Lower lobe of right lung (tissue), 2 donors: ENCODE data around the gene RBFOX2. TPM values are rescaled to one million over a fixed set of nuclear protein-coding genes. Genes with fewer than 3 reads are reported as not detected.
A peak's percentile ranks its signal among the peaks of the same experiment; 100 is the strongest.

Experiments
- ATAC-seq, 2 donors: fragments of 200-7000 bp; cut with Tn5 transposase; one replicate each; pipeline ENCODE4 v1.9.1; 2020 to 2022; ENCODE audit warnings: mild to moderate bottlenecking in 2 of 2, moderate library complexity in 2 of 2
- DNase-seq: peaks from one replicate; pipeline ENCODE4 v3.0.0-alpha.2; 2020
- H3K27ac ChIP-seq: fragments of 200-600 bp; one replicate; pipeline ENCODE4 v1.8.0; 2022
- H3K27me3 ChIP-seq: fragments of 200-600 bp; one replicate; pipeline ENCODE4 v1.8.0; 2022; ENCODE audit warnings: low read depth
- H3K36me3 ChIP-seq: fragments of 200-600 bp; one replicate; pipeline ENCODE4 v1.8.0; 2022; ENCODE audit warnings: mild to moderate bottlenecking
- H3K4me1 ChIP-seq: fragments of 200-600 bp; one replicate; pipeline ENCODE4 v1.8.0; 2022
- H3K4me3 ChIP-seq: fragments of 200-600 bp; one replicate; pipeline ENCODE4 v1.8.0; 2022; ENCODE audit warnings: mild to moderate bottlenecking
- H3K9me3 ChIP-seq: fragments of 200-600 bp; one replicate; pipeline ENCODE4 v1.8.0; 2022
- intact Hi-C: fragments of 100-400 bp; cut with DNase I; formaldehyde crosslinking; loops from one replicate; pipeline ENCODE4 v1.11.0; 2022
- total RNA-seq: library from RNA; stranded (reverse); fragmentation: NEBNext Ultra II Directional; extraction: Animal tissue kit (Norgen Biotek cat#: 25700); gene quantifications from one replicate; pipeline ENCODE4 v1.2.1, GENCODE V29; 2021
- TF ChIP-seq, protein P1 (sequence below): fragments of 200-600 bp; IDR thresholded peaks from one replicate; pipeline ENCODE4 v1.8.0; 2022; ENCODE audit warnings: antibody characterized with exemption, mild to moderate bottlenecking
- donor health status: DM: no; HTN: yes; CAD: no; lungs with severe emphysema.

The RBFOX2 gene
- total RNA-seq, 1 donor from 2014 or later, result 50.1 TPM

DNA sequence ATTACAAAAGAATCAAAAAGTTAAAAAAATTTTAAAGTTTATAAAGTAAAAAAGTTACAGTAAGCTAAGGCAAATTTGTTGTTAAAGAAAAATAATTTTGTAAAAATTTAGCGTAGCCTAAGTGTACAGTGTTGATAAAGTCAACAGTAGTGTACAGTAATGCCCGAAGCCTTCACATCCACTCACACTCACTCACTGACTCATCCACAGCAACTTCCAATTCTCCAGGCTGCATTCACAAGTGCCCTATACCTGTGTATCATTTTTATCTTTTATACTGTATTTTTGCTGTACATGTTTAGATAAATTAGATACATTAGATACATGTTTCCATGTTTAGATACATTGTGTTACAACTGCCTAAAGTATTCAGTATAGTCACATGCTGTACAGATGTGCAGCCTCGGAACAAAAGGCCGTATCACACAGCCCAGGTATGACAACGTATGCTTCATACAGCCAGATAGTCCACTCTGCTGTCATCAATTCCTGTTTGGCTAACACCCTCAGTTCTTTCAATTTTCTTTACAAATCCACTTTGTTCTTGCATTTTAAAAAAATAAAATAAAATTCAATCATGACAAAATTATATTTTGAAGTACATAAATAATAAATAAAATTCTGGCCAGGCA, 80.7 kb downstream of the RBFOX2 start:
- Histone ChIP-seq H3K27me3 (no peaks in the 10 kb centered on the region), H3K36me3 (no peaks in the 10 kb centered on the region), H3K4me3 (no peak overlapping the region), H3K27ac (no peak overlapping the region), H3K9me3 (no peaks in the 10 kb centered on the region), H3K4me1 (no peaks in the 10 kb centered on the region)
- ATAC-seq (no peak), DNase-seq (no peak)
- intact Hi-C loops, result no loop called here
- TF ChIP-seq, protein P1, sequence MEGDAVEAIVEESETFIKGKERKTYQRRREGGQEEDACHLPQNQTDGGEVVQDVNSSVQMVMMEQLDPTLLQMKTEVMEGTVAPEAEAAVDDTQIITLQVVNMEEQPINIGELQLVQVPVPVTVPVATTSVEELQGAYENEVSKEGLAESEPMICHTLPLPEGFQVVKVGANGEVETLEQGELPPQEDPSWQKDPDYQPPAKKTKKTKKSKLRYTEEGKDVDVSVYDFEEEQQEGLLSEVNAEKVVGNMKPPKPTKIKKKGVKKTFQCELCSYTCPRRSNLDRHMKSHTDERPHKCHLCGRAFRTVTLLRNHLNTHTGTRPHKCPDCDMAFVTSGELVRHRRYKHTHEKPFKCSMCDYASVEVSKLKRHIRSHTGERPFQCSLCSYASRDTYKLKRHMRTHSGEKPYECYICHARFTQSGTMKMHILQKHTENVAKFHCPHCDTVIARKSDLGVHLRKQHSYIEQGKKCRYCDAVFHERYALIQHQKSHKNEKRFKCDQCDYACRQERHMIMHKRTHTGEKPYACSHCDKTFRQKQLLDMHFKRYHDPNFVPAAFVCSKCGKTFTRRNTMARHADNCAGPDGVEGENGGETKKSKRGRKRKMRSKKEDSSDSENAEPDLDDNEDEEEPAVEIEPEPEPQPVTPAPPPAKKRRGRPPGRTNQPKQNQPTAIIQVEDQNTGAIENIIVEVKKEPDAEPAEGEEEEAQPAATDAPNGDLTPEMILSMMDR, result no peak

DNA sequence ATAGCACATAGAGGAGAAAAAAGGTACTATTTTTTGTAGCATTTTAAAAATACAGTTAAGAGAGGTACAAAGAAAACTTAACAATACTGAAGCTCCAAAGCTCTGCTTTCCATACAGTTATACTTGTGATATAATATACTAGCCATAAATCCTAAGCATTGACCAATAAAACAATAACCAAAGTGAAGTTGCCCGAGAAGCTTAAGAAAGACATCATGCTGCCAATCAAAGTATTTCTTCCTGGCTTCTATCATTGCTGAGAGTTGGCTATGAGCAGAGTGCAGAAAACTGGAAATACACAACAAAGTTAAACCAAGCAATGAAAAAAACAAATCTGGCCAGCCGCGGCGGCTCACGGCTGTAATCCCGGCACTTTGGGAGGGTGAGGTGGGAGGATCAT, 84.2 kb downstream of the RBFOX2 start:
- no peaks in the 10 kb centered on the region for H3K9me3 ChIP-seq
- TF ChIP-seq, protein P1, result no peak
- ATAC-seq (no peak), DNase-seq (no peak)
- no peak overlapping the region for H3K27ac ChIP-seq
- no peaks in the 10 kb centered on the region for H3K36me3 ChIP-seq
- H3K4me1 ChIP-seq, result no peaks in the 10 kb centered on the region
- intact Hi-C loops, result no loop called here
- no peaks in the 10 kb centered on the region for H3K27me3 ChIP-seq
- no peak overlapping the region for H3K4me3 ChIP-seq

DNA sequence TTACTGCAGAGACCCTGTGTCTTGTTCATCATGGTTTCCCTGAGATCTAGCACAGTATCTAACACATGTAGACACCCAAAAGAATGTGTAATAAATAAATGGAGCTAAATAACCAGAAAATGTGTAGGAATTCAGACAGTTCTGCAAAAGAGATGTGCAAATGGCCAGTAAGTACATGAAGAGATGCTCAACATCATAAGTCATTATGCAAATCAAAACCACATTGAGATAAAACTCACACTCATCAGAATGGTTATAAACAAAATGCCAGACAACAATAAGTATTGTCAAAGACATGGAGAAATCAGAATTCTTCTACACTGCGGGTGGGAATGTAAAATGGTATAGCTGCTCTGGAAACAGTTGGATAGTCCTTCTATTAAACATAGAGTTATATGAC, 88.5 kb downstream of the RBFOX2 start:
- Histone ChIP-seq H3K4me1 (no peaks in the 10 kb centered on the region), H3K9me3 (no peaks in the 10 kb centered on the region), H3K27me3 (no peaks in the 10 kb centered on the region), H3K4me3 (no peak overlapping the region), H3K27ac (no peak overlapping the region), H3K36me3 (no peaks in the 10 kb centered on the region)
- DNase-seq (no peak), ATAC-seq (no peak)
- TF ChIP-seq, protein P1, result no peak
- intact Hi-C loops, result no loop called here

DNA sequence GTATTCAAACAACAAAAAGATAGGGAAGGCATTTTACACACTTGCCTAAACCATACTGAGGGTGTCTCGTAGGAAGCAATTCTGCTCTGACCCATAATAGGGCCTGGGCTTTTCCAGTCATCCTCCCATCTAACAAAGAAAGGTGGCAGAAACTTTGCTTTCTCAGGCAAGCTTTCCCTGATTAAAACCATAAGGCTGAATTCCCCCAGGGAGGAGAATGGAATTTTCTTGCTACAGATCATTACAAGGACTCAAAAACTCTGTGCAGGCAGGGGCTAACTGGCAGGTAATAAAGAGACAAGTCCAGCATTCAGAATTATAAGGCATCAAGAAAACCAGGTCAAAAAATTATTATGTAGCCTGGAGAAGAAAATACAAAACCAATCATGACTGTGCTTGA, 90.4 kb downstream of the RBFOX2 start:
- H3K4me1 ChIP-seq, result no peaks in the 10 kb centered on the region
- no peaks in the 10 kb centered on the region for H3K9me3 ChIP-seq
- no peak overlapping the region for H3K4me3 ChIP-seq
- no peaks in the 10 kb centered on the region for H3K36me3 ChIP-seq
- H3K27ac ChIP-seq, result no peak overlapping the region
- TF ChIP-seq, protein P1, result no peak
- ATAC-seq, result no peak
- intact Hi-C loops, result no loop called here
- no peak for DNase-seq
- no peaks in the 10 kb centered on the region for H3K27me3 ChIP-seq

DNA sequence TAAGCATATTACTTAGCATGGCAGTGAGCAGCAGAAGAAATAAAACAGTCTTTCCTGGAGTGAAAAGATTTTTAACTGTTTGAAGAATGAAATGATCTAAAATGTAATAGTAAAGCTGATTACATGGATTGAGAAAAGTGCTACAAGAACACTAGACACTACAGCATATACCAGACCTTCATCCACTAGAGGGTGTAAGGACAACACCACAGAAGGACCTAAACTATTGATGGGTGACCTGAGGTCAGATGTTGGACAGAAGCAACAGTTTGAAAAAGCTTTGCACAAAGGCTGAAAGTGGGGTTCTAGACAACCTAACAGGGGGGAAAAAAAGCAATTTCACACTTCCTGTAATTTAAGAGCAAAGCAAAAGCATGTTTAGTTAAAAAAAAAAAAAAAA, 97.7 kb downstream of the RBFOX2 start:
- ATAC-seq, result peak; percentile 83 to 93
- Histone ChIP-seq H3K4me3 (no peak overlapping the region), H3K27ac (no peak overlapping the region), H3K27me3 (no peaks in the 10 kb centered on the region), H3K36me3 (no peaks in the 10 kb centered on the region), H3K4me1 (peaks cover 8% of the 10 kb centered on the region), H3K9me3 (no peaks in the 10 kb centered on the region)
- TF ChIP-seq, protein P1, result peak; percentile 59
- intact Hi-C loops, result no loop called here
- DNase-seq, result no peak
